GM12891 (cell line): ENCODE data around the gene C11orf71.

ENCODE experiments used
- POLR2A ChIP-seq: IDR thresholded peaks from 2 replicates; pipeline ENCODE4 v1.6.1; 2011; ENCODE audit warnings: low read depth, low read length, control low read depth
- POLR2AphosphoS5 ChIP-seq: IDR thresholded peaks from 2 replicates; pipeline ENCODE4 v1.6.1; 2011; ENCODE audit warnings: low read depth, low read length, control low read depth
- SPI1 ChIP-seq: IDR thresholded peaks from 2 replicates; pipeline ENCODE4 v1.6.1; 2011; ENCODE audit warnings: low read depth, low read length, control low read depth
- TAF1 ChIP-seq: IDR thresholded peaks from 2 replicates; pipeline ENCODE4 v1.6.1; 2011; ENCODE audit warnings: low read depth, low read length, control low read depth

- TF ChIP-seq POLR2A, result no peak
- TF ChIP-seq SPI1, result no peak
- TF ChIP-seq POLR2AphosphoS5, result no peak
- no peak for TF ChIP-seq TAF1
Observed at GRCh38 chr11:114353443-114353842, 46.9 kb downstream of the C11orf71 start.
